Mesodermal cell (in vitro differentiated cells): ENCODE measurements around the gene NRG2.

ENCODE experiments used
- H3K27ac ChIP-seq: 2 replicates; pipeline ENCODE4 v1.7.0; 2013; ENCODE audit warnings: mild to moderate bottlenecking, low read depth, low read length, moderate library complexity; ENCODE audit not compliant: severe bottlenecking
- H3K36me3 ChIP-seq: 2 replicates; pipeline ENCODE4 v1.7.1; 2013; ENCODE audit warnings: mild to moderate bottlenecking, low read length, moderate library complexity; ENCODE audit not compliant: control insufficient read depth, insufficient read depth
- H3K4me1 ChIP-seq: one replicate; pipeline ENCODE4 v1.7.1; 2013; ENCODE audit warnings: mild to moderate bottlenecking, low read length; ENCODE audit not compliant: insufficient read depth, control insufficient read depth, poor library complexity, severe bottlenecking
- H3K4me3 ChIP-seq: 2 replicates; pipeline ENCODE4 v1.7.0; 2013; ENCODE audit warnings: low read length, control low read depth, mild to moderate bottlenecking; ENCODE audit not compliant: insufficient read depth, poor library complexity, severe bottlenecking; ENCODE audit errors: extremely low read depth
- H3K9me3 ChIP-seq: 2 replicates; pipeline ENCODE4 v1.7.1; 2013; ENCODE audit warnings: mild to moderate bottlenecking, low read length, moderate library complexity; ENCODE audit not compliant: control insufficient read depth
- WGBS, 2 experiments: methylation state at CpG; one replicate each; pipeline ENCODE4 v1.1.5; 2013; ENCODE audit warnings: missing lambda C conversion rate in 2 of 2; ENCODE audit not compliant: insufficient coverage in 2 of 2; 5-methylcytosine and 5-hydroxymethylcytosine counted together

NRG2 gene

DNA sequence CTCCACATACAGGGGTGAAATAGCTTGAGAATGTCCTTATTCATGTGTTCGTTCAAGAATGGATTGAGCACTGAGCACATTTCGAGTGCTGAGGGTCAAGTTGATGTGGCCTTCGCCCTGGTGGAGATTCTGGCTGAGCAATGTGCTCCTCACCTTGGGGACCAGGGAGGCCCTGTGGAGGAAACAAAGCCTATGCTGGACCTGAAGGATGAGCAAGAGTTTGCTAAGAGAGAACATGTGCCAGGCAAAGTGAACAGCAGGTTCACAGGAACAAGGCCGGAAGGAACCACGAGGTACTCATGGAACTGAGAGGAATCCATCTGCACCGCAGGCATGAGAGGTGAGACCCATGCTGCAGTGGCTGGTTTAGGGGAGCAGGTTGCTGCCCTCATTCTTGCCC is 145.1 kb downstream of the NRG2 start:
- Histone ChIP-seq H3K4me3 (no peak overlapping the region), H3K9me3 (no peaks in the 10 kb centered on the region), H3K36me3 (no peaks in the 10 kb centered on the region), H3K4me1 (no peaks in the 10 kb centered on the region), H3K27ac (no peak overlapping the region)
- 94 to 98% methylated on average over 6 of the region's 6 CpGs for whole genome bisulfite sequencing, 2 experiments

DNA sequence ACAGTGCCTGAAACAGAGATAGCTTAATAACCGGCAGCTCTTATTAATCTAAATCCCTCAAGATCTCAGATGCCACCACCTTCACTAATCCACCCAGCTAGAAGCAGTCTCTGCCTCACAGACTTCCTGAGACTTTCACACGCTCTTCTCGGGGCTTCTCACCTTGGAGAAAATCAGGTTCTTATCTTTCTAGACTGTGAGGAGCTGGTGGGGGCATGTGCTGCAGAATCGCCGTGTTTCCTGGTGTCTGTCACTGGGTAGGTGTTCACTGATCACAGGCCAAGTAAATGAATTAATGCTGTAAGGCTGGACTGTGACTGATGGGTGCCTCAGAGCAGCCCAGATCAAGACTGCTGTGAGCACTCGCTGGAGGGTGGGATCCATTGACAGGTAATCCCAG is 145.8 kb downstream of the NRG2 start:
- H3K4me3 ChIP-seq = no peak overlapping the region
- no peaks in the 10 kb centered on the region for H3K9me3 ChIP-seq
- no peaks in the 10 kb centered on the region for H3K36me3 ChIP-seq
- no peak overlapping the region for H3K27ac ChIP-seq
- H3K4me1 ChIP-seq = no peaks in the 10 kb centered on the region
- 62 to 73% methylated on average over 4 to 5 of the region's 6 CpGs for WGBS, 2 experiments

DNA sequence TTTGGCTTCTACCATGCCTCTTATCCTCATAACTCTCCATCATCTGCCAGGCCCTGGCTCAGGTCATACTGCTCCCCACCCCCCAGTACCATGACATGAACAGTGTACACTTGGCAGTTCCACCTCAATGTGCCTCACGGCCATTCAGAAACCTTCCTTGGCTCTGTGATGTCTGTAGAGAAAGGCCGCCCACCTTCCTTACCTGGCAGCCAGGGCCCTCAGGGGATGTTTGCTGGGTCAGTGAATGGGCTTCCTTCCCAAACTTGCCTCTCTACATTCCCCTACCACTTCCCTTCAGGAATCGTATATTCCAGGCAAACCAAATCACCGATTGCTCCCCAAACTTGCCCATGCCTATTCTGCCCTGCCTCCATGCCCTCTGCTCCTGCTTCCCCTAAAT is 146.4 kb downstream of the NRG2 start:
- Histone ChIP-seq H3K9me3 (no peaks in the 10 kb centered on the region), H3K4me3 (no peak overlapping the region)

GRCh38 chr5:139895647-139896046 is 147.5 kb downstream of the NRG2 start:
- Histone ChIP-seq H3K4me3 (no peak overlapping the region), H3K27ac (no peak overlapping the region), H3K9me3 (no peaks in the 10 kb centered on the region), H3K4me1 (no peaks in the 10 kb centered on the region), H3K36me3 (no peaks in the 10 kb centered on the region)
- 66 to 70% methylated on average over 1 to 2 of the region's 2 CpGs for WGBS, 2 experiments

More for the DNA sequence above, 146.4 kb downstream of the NRG2 start:
- no peaks in the 10 kb centered on the region for H3K4me1 ChIP-seq
- no peak overlapping the region for H3K27ac ChIP-seq
- WGBS, 2 experiments = 91 to 98% methylated on average over 4 of the region's 4 CpGs
- H3K36me3 ChIP-seq = no peaks in the 10 kb centered on the region

GRCh38 chr5:139895046-139895445 is 148.1 kb downstream of the NRG2 start:
- Histone ChIP-seq H3K27ac (no peak overlapping the region), H3K4me3 (no peak overlapping the region)
- WGBS, 2 experiments = 90 to 95% methylated on average over 3 to 5 of the region's 5 CpGs

DNA sequence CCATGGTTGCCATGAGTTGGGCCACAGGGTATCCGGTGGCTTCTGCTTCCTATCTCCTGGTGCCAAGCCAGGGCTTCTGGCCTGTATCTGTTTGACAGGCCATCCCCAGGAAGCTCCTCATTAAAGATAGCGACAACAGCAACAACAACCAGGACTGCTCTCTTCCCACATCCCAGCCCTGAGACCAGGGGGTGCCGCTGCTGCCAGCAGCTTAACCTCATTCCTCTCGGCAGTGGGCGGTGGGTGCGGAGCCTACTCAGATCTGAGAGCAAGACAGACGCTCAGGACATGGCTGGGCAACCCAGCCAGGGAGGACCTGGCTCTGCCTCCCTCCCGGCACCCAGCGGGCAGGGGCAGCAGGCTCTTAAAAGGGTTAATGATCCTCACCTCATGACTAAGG is 149.2 kb downstream of the NRG2 start:
- H3K36me3 ChIP-seq = no peaks in the 10 kb centered on the region
- H3K9me3 ChIP-seq = no peaks in the 10 kb centered on the region
- no peak overlapping the region for H3K27ac ChIP-seq
- 75 to 80% methylated on average over 8 to 9 of the region's 9 CpGs for WGBS, 2 experiments
- H3K4me3 ChIP-seq = no peak overlapping the region
- no peaks in the 10 kb centered on the region for H3K4me1 ChIP-seq

More at GRCh38 chr5:139895046-139895445, 148.1 kb downstream of the NRG2 start:
- no peaks in the 10 kb centered on the region for H3K36me3 ChIP-seq
- H3K4me1 ChIP-seq = no peaks in the 10 kb centered on the region
- no peaks in the 10 kb centered on the region for H3K9me3 ChIP-seq

DNA sequence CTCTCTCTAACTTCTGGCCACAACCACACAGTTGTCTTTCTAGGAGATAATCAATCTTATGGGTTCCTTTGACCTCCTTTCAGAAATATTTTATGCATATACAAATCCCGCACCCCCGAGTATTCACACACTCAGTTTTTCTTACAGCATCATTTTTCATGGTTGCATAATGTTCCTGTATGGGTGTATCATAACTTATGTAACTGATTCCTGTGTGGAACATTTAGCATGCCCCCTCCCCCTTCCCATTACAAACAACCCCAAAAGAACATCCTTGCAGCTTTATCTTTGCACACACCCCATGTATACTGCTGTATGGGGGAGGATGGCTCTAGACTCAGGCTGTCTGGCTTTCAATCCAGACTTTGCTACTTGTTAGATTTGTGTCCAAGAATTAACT is 153.7 kb downstream of the NRG2 start:
- H3K4me3 ChIP-seq = no peak overlapping the region
- no peaks in the 10 kb centered on the region for H3K4me1 ChIP-seq
- no peaks in the 10 kb centered on the region for H3K36me3 ChIP-seq
- no CpG with 5 or more reads among the region's 2 CpGs for WGBS, 2 experiments
- H3K27ac ChIP-seq = no peak overlapping the region
- no peaks in the 10 kb centered on the region for H3K9me3 ChIP-seq

- WGBS, 2 experiments = 71 to 79% methylated on average over 3 of the region's 4 CpGs
- no peaks in the 10 kb centered on the region for H3K4me1 ChIP-seq
- H3K9me3 ChIP-seq = no peaks in the 10 kb centered on the region
- no peak overlapping the region for H3K4me3 ChIP-seq
- no peak overlapping the region for H3K27ac ChIP-seq
- H3K36me3 ChIP-seq = no peaks in the 10 kb centered on the region
Measured at GRCh38 chr5:139888370-139888769, 154.7 kb downstream of the NRG2 start.

- 79 to 86% methylated on average over 2 of the region's 2 CpGs for WGBS, 2 experiments
- H3K4me1 ChIP-seq = no peaks in the 10 kb centered on the region
- H3K36me3 ChIP-seq = no peaks in the 10 kb centered on the region
- no peaks in the 10 kb centered on the region for H3K9me3 ChIP-seq
- H3K27ac ChIP-seq = no peak overlapping the region
- H3K4me3 ChIP-seq = no peak overlapping the region
Measured at GRCh38 chr5:139886213-139886612, 156.9 kb downstream of the NRG2 start.

GRCh38 chr5:139885857-139886208 is 157.3 kb downstream of the NRG2 start:
- Histone ChIP-seq H3K4me1 (peaks cover under 1% of the 10 kb centered on the region), H3K9me3 (no peaks in the 10 kb centered on the region), H3K4me3 (no peak overlapping the region), H3K27ac (no peak overlapping the region), H3K36me3 (no peaks in the 10 kb centered on the region)
- 93 to 100% methylated on average over 3 to 4 of the region's 4 CpGs for WGBS, 2 experiments

DNA sequence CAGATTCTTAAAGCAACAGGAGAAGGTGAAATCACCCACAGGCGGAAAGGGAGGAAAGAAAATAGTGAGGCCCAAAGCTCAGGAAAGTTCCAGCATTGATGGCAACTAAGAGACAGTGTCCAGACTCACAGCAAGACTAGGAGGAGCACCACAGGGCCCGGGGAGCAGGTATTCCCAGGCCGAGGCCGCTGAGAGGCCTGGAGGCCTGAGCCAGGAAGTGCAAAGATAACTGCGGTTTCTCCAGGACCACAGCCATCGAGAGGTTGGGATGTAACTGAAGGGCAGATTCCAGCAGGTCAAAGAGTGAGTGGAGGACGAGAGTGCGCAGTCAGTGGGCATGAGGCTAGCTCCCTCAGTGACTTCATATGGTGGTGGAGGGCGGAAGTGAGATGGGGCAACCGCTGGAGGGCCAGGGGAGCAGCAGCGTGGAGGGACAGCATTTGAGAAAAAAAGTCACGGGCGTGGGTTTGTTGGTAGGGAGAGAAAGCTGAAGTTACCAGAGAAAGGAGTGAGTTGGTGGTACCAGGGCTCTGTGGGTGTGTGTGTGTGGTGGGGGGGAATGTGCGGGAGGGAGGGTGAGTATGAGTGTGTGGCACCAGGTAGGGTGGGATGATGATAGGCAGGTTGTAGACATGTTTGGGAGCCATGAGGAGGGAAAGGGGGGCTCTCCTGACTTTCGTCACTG is 157.8 kb downstream of the NRG2 start:
- Histone ChIP-seq H3K36me3 (no peaks in the 10 kb centered on the region), H3K27ac (no peak overlapping the region), H3K4me1 (peaks cover 5% of the 10 kb centered on the region), H3K4me3 (no peak overlapping the region), H3K9me3 (no peaks in the 10 kb centered on the region)
- 92 to 96% methylated on average over 14 of the region's 15 CpGs for WGBS, 2 experiments
